Measurements from ENCODE around the gene CLDND1. TPM values are rescaled to one million over a fixed set of nuclear protein-coding genes. Genes with fewer than 3 reads are reported as not detected.

The CLDND1 gene
- total RNA-seq, 4 donors from 2014 or later = 60.2 to 113 (median 96.7) TPM

DNA sequence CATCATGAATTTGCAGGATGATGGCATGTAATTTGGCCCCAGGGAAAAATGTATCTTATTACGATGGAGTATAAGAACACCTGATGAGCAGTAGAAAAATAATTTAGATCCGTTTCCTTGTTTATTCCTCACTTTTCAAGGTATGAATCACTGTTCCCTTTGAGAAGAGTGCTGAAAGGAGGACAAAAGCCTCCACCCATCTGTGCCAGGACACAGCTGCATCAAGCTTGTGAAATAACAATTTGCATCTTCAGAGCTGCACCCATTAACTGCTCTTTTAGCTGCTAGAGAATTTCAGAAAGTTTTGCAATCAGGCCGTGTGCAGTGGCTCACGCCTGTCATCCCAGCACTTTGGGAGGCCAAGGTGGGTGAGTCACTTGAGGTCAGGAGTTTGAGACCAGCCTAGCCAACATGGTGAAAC, 9.6 kb downstream of the CLDND1 start:
- H3K4me3 ChIP-seq = no peak overlapping the region
- H3K9me3 ChIP-seq = no peaks in the 10 kb centered on the region
- H3K27me3 ChIP-seq = no peaks in the 10 kb centered on the region
- no peaks in the 10 kb centered on the region for H3K4me1 ChIP-seq
- H3K36me3 ChIP-seq = peaks cover 0 to 37% (median 0%) of the 10 kb centered on the region in 3 donors
- DNase-seq = no peak
- H3K27ac ChIP-seq = no peak overlapping the region
- TF ChIP-seq, protein P1, sequence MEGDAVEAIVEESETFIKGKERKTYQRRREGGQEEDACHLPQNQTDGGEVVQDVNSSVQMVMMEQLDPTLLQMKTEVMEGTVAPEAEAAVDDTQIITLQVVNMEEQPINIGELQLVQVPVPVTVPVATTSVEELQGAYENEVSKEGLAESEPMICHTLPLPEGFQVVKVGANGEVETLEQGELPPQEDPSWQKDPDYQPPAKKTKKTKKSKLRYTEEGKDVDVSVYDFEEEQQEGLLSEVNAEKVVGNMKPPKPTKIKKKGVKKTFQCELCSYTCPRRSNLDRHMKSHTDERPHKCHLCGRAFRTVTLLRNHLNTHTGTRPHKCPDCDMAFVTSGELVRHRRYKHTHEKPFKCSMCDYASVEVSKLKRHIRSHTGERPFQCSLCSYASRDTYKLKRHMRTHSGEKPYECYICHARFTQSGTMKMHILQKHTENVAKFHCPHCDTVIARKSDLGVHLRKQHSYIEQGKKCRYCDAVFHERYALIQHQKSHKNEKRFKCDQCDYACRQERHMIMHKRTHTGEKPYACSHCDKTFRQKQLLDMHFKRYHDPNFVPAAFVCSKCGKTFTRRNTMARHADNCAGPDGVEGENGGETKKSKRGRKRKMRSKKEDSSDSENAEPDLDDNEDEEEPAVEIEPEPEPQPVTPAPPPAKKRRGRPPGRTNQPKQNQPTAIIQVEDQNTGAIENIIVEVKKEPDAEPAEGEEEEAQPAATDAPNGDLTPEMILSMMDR (IDR thresholded peaks at IDR 0.05) = no peak
- no peak for TF ChIP-seq POLR2A (IDR thresholded peaks at IDR 0.05)

DNA sequence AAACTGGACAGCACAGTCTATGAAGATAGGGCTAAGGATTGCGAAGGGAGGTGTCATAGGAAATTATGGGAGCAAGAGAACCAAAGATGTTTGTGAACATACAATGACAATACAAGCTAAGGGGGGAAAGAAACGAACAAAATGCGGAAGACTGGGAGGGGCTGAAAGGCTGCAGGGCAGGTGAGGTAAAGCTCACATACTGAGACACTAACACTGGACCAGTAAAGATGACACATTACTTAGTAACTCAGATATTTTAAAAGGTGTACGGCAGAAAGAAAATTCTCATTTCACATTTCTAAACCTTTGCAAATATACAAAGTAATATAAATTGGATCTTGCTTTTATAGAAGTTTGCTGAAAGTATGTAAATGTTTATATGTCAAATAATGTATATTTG, 10.1 kb downstream of the CLDND1 start:
- Histone ChIP-seq H3K4me3 (no peak overlapping the region), H3K36me3 (peaks cover 0 to 33% (median 0%) of the 10 kb centered on the region in 3 donors), H3K9me3 (no peaks in the 10 kb centered on the region), H3K4me1 (no peaks in the 10 kb centered on the region), H3K27me3 (no peaks in the 10 kb centered on the region), H3K27ac (no peak overlapping the region)
- no peak for TF ChIP-seq POLR2A (IDR thresholded peaks at IDR 0.05)
- TF ChIP-seq, protein P1 (IDR thresholded peaks at IDR 0.05) = no peak
- DNase-seq = no peak

DNA sequence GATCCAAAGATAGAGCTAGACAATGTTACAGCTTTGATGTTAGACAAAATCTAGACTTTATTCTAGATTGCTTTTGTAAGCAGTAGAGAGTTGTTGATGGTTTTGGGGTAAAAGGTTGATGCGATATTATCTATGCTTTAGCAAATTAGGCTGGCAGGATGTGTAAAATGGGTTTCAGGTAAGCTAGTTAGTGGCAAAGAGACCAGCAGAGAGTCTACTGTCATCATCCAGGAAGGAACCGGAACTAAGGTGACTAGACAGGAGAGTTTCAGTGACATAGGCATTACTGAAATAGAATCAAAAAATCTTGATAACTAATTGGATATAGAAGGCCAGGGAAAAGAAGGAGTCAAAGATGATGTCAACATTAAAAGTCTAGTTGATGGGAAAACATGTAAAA, 14.1 kb downstream of the CLDND1 start:
- no peak for DNase-seq
- Histone ChIP-seq H3K27ac (no peak overlapping the region), H3K27me3 (no peaks in the 10 kb centered on the region), H3K36me3 (no peaks in the 10 kb centered on the region), H3K4me3 (no peak overlapping the region), H3K9me3 (no peaks in the 10 kb centered on the region), H3K4me1 (no peaks in the 10 kb centered on the region)
- TF ChIP-seq, protein P1 (IDR thresholded peaks at IDR 0.05) = no peak
- no peak for TF ChIP-seq POLR2A (IDR thresholded peaks at IDR 0.05)

DNA sequence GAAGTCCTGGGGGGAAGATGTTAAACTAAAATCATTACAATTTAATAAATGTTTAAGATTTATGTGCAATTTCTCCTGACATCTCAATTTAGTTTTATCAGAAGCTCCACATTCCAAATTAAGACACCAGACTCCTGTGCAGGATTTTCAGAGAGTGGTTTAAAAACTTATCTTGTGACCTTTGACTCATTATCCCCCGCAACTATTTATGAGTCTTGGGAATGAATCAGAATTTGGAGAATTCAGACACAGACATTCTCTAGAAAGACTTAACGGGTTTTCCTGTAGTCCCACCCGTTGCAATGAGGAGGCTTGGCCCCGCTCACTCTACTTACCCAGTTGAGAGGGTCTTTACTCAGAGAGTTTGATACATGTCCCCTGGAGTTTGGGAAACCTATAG, 18.2 kb downstream of the CLDND1 start:
- H3K4me3 ChIP-seq = no peak overlapping the region
- TF ChIP-seq, protein P1 (IDR thresholded peaks at IDR 0.05) = no peak
- TF ChIP-seq POLR2A (IDR thresholded peaks at IDR 0.05) = no peak
- no peaks in the 10 kb centered on the region for H3K4me1 ChIP-seq
- H3K36me3 ChIP-seq = no peaks in the 10 kb centered on the region
- no peaks in the 10 kb centered on the region for H3K9me3 ChIP-seq
- no peaks in the 10 kb centered on the region for H3K27me3 ChIP-seq
- H3K27ac ChIP-seq = no peak overlapping the region
- DNase-seq = no peak

DNA sequence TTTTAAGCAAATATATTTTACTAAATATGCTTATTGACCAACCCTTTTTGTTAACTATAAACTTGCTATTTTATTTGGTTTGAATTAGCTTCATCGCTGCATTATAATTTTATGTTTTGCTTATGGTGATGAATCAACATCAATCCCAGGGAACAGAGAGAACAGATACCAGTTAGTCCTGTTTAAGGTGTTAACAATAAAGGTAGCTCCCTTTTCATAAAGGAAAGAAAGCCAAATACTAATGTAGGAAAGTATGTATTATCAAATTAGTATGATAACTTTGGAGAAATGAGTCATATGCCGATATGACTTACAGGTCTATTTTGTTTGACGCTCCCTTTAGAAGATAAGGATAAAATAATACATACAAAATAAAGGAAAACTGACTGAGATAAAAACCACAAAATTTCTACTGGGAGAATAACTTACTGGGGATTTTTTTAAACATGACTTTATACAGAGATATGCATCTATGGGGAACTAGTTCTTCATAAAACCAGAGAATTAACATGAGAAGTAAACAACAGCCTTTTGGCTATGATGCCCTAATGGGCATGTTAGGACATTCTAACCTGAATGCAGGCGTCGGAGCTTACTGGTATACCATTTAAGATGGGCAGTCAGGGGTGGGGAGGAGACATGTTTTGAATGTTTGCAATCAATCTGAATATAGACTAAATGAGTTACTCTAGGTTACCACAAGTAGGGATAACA, 20.7 kb downstream of the CLDND1 start:
- no peak for TF ChIP-seq POLR2A (IDR thresholded peaks at IDR 0.05)
- TF ChIP-seq, protein P1 (IDR thresholded peaks at IDR 0.05) = no peak
- Histone ChIP-seq H3K27ac (no peak overlapping the region), H3K4me1 (no peaks in the 10 kb centered on the region), H3K4me3 (no peak overlapping the region), H3K27me3 (no peaks in the 10 kb centered on the region), H3K9me3 (no peaks in the 10 kb centered on the region), H3K36me3 (no peaks in the 10 kb centered on the region)
- no peak for DNase-seq
